Common myeloid progenitor, CD34-positive (primary cell): ENCODE measurements around the gene GRN.
"Not testable (repeated sequence)": the region's sequence is repeated elsewhere in the genome, so short reads cannot be mapped to it uniquely, and the experiment has no call there.

Experiments used
- CTCF ChIA-PET: fragments of 350-600 bp; sonication (Branson Sonifier 250); formaldehyde crosslinking; loops from one replicate; lab custom pipeline; 2021; ENCODE audit warnings: antibody characterized with exemption; lab: Charles Lee
- POLR2A ChIA-PET: fragments of 350-600 bp; sonication (Branson Sonifier 250); formaldehyde crosslinking; loops from one replicate; lab custom pipeline; 2021; ENCODE audit warnings: antibody characterized with exemption; lab: Charles Lee
- DNase-seq, 3 donors: peaks; one replicate each; pipeline versions ENCODE4 v3.0.0 to v3.0.0-alpha.2; 2013
- H3K27ac ChIP-seq, 2 experiments: 1 replicate in 1 of 2; 2 replicates in 1 of 2; pipeline ENCODE4 v1.7.0; 2013; ENCODE audit warnings: inconsistent platforms in 2 of 2, low read length in 2 of 2, mild to moderate bottlenecking in 2 of 2, low read depth in 1 of 2, moderate library complexity in 1 of 2; ENCODE audit not compliant: severe bottlenecking in 2 of 2, insufficient read depth in 1 of 2, poor library complexity in 1 of 2
- H3K27me3 ChIP-seq, 5 experiments: replicated peaks in 2 of 5; 1 replicate in 3 of 5; 2 replicates in 2 of 5; pipeline versions ENCODE4 v1.6.1 to v1.7.0; 2013; ENCODE audit warnings: low read length in 4 of 5, mild to moderate bottlenecking in 2 of 5, moderate library complexity in 2 of 5, inconsistent platforms in 1 of 5; ENCODE audit not compliant: insufficient read depth in 5 of 5, control insufficient read depth in 4 of 5
- H3K36me3 ChIP-seq, 4 experiments: 1 replicate in 2 of 4; 2 replicates in 2 of 4; pipeline versions ENCODE4 v1.6.1 to v1.7.0; 2013; ENCODE audit warnings: low read length in 3 of 4, control low read depth in 1 of 4, mild to moderate bottlenecking in 1 of 4; ENCODE audit not compliant: control insufficient read depth in 4 of 4, insufficient read depth in 4 of 4
- H3K4me1 ChIP-seq, 4 experiments: 1 replicate in 3 of 4; 2 replicates in 1 of 4; pipeline versions ENCODE4 v1.6.1 to v1.7.1; 2013; ENCODE audit warnings: low read length in 3 of 4, mild to moderate bottlenecking in 3 of 4, control low read depth in 1 of 4, inconsistent platforms in 1 of 4, moderate library complexity in 1 of 4; ENCODE audit not compliant: control insufficient read depth in 4 of 4, insufficient read depth in 4 of 4; ENCODE audit errors: control extremely low read depth in 1 of 4
- H3K4me3 ChIP-seq, 7 experiments: 1 replicate in 4 of 7; 2 replicates in 3 of 7; pipeline versions ENCODE4 v1.5.1 to v1.7.0; 2013; ENCODE audit warnings: mild to moderate bottlenecking in 7 of 7, low read length in 6 of 7, moderate library complexity in 6 of 7, inconsistent platforms in 2 of 7, low read depth in 2 of 7, control low read depth in 1 of 7; ENCODE audit not compliant: insufficient read depth in 4 of 7, control insufficient read depth in 1 of 7; ENCODE audit errors: extremely low read depth in 1 of 7
- H3K9me3 ChIP-seq, 5 experiments: 1 replicate in 4 of 5; 2 replicates in 1 of 5; pipeline versions ENCODE4 v1.6.1 to v1.7.1; 2013; ENCODE audit warnings: low read length in 4 of 5, mild to moderate bottlenecking in 2 of 5, inconsistent platforms in 1 of 5, low read depth in 1 of 5, moderate library complexity in 1 of 5; ENCODE audit not compliant: control insufficient read depth in 4 of 5, insufficient read depth in 2 of 5; ENCODE audit errors: control extremely low read depth in 1 of 5
- WGBS: methylation state at CpG from one replicate; pipeline ENCODE4 v1.1.5; 2013; ENCODE audit not compliant: insufficient coverage; 5-methylcytosine and 5-hydroxymethylcytosine counted together

The GRN gene

DNA sequence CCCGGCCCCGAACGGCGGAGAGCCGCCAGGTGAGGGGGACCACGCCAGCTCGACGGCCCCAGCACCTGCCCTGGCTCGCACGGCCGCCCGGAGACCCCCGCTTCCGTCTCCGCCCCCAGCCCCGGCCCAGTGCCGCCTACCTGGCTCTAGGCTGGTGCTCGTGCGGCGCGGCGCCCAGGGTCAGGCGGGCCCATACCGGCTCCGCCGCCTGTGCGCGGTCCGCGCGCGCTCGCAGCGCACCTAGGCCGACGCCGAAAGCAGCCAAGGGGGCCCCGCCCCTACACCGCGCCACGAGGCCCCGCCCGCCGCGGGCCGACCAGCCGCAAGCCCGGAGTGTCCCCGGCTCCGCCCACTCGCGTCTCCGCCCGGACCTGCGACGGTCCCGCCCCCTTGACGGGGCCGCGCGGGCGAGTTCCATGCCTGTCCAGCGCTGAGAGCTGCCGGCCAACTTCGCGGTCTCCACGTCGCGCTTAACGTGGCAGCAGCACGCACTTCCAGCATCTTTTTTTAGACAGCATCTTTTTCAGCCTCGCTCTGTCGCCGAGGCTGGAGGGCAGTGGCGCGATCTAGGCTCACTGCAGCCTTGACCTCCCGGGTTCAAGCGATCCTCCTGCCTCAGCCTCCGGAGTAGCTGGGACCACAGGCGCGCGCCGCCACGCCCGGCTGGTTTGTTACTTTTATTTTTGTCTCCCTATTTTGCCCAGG is 20.4 kb upstream of the GRN start, which contains the start of gene SLC25A39:
Gene SLC25A39, minus strand, starts transcription at position 253 of the 705 bp plus-strand sequence. CDS start 1,261 bp downstream, outside the sequence.
- peak; percentile 89 to 92 (median 92) for DNase-seq
- Histone ChIP-seq H3K9me3 (no peaks in the 10 kb centered on the region), H3K27me3 (no peaks in the 10 kb centered on the region), H3K4me1 (peaks cover 0 to 29% (median 25%) of the 10 kb centered on the region in 4 experiments), H3K27ac (peak within 1 kb of the TSS in 1 of 2 experiments; percentile 66), H3K36me3 (peaks cover 0 to 30% (median 22%) of the 10 kb centered on the region in 4 experiments), H3K4me3 (peak within 1 kb of the TSS; percentile 51 to 87 (median 78))
- under 1% methylated on average over 67 of the region's 85 CpGs for WGBS
- CTCF ChIA-PET = interaction anchor here (1.7 to 2.4 kb wide), 3 partner anchors 114 to 127 kb away, joined by 4 to 14 read pairs (median 5); no protein-coding TSS in a partner anchor
- POLR2A ChIA-PET = interaction anchor here (0.8 to 0.9 kb wide), 2 partner anchors 105 to 259 kb away, joined by 3 read pairs; partner anchors contain the start of genes LSM12 and UBTF

DNA sequence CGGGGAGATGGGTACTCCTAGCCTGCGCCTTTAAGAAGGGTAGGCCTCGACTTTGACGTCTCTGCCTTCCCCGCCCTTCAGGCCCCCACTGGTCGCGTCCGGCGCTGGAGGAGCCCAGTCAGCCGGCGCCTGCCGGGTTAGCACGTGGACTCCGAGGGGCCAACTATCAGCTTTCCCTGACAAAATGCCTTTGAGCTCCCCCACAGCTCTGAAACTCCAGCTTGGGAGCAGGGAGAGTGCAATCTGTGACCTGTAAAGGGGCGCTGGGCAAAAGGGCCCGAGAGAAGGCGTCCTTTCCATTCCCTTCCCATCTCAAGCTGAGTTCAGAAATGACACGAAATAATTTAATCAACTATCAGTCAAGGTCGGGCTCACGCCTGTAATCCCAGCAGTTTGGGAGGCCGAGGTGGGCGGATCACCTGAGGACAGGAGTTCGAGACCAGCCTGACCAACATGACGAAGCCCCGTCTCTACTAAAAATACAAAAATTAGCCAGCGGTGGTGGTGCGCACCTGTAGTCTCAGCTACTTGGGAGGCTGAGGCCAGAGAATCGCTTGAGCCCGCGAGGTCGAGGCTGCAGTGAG is 18.1 kb upstream of the GRN start:
- ChIA-PET POLR2A (no interaction called here), CTCF (interaction anchor here (0.6 to 1.0 kb wide), 5 partner anchors 9 to 185 kb away, joined by 3 to 5 read pairs (median 4); no protein-coding TSS in a partner anchor)
- Histone ChIP-seq H3K4me3 (peak overlapping the region in 4 of 7 experiments; percentile 3 to 77 (median 38)), H3K36me3 (peaks cover 0 to 9% (median 3%) of the 10 kb centered on the region in 4 experiments), H3K27me3 (no peaks in the 10 kb centered on the region), H3K4me1 (peaks cover 4 to 32% (median 30%) of the 10 kb centered on the region in 4 experiments), H3K9me3 (no peaks in the 10 kb centered on the region), H3K27ac (no peak overlapping the region)
- peak; percentile 94 to 97 (median 96) for DNase-seq
- WGBS = 31% methylated on average over 12 of the region's 31 CpGs

DNA sequence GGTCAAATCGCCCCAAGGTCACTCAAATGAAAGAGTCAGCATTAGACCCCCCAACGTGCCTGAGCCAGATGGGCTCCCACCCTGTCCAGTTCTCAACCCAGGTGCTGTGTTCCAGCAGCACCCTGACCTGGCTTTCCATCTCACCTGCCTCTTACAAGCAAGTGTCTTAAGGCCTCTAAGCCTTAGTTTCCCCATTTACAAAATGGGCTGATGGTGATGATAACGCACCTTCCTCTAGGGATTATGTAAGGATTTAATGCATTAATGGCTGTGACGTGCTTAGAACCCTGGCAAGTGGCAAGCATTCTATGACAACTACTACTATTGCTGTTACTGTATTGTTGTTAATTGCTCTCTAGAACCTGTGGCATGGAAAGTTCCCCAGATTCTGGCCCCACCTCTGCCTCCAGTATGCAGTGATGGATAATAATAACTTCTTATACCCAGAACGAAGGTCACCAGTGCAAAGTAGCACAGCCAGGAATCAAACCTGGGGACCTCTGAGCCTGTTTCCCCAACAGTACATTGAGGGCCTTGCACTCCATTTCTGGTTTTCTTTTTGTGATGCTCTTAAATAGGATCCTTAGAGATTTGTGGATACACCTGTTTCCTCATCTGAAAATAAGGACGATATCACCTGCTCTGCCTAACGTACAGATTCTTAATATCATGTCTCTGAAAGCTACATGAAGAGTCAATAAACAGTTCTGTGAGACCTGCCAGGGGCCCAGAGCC is 17.2 kb upstream of the GRN start:
- Histone ChIP-seq H3K36me3 (peaks cover 0 to 2% (median 0%) of the 10 kb centered on the region in 4 experiments), H3K4me3 (no peak overlapping the region), H3K9me3 (no peaks in the 10 kb centered on the region), H3K27me3 (no peaks in the 10 kb centered on the region), H3K4me1 (peaks cover 4 to 32% (median 30%) of the 10 kb centered on the region in 4 experiments), H3K27ac (no peak overlapping the region)
- CTCF ChIA-PET = interaction anchor here (1.0 to 2.2 kb wide), 6 partner anchors 14 to 118 kb away, joined by 3 to 10 read pairs (median 4); partner anchors contain the start of gene GRN
- POLR2A ChIA-PET = no interaction called here
- no peak for DNase-seq
- whole genome bisulfite sequencing = 94% methylated on average over 7 of the region's 7 CpGs

DNA sequence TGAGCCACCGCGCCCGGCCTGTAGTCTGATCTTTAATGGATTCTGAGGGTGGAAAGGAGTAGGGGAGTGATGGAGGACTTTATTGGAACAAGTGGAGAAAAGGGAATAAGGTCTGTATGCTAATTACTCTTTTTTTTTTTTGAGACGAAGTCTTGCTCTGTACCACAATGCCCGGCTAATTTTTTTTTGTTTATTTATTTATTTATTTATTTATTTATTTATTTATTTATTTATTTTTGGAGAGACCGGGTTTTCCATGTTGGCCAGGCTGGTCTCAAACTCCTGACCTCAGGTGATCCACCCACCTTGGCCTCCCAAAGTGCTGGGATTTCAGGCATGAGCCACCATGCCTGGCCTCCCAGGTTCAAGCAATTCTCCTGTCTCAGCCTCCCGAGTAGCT is 15.6 kb upstream of the GRN start:
- WGBS = 96% methylated on average over 4 of the region's 7 CpGs
- H3K27ac ChIP-seq, DNase-seq, POLR2A ChIA-PET, H3K9me3 ChIP-seq, H3K36me3 ChIP-seq, H3K4me3 ChIP-seq, H3K27me3 ChIP-seq: not testable (repeated sequence)
- CTCF ChIA-PET = interaction anchor here (2.0 to 4.9 kb wide), 6 partner anchors 12 to 128 kb away, joined by 4 to 67 read pairs (median 15); partner anchors contain the start of gene GRN
- H3K4me1 ChIP-seq = peaks cover 4 to 20% (median 19%) of the 10 kb centered on the region in 4 experiments

DNA sequence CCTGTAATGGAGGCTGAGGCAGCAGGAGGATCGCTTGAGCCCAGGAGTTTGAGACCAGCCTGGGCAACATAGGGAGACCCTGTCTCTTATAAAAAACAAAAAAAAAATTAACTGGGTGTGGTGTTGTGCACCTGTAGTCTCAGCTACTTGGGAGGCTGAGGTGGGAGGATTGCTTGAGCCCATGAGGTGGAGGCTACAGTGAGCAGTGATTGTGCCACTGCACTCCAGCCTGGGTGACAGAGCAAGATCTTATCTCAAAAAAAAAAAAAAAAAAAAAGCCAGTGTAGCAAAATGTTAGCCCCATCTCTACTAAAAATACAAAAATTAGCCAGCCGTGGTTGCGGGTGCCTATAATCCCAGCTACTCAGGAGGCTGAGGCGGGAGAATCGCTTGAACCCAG is 14.8 kb upstream of the GRN start:
- not testable (repeated sequence) for H3K9me3 ChIP-seq, DNase-seq, H3K36me3 ChIP-seq, H3K27ac ChIP-seq, H3K27me3 ChIP-seq, H3K4me3 ChIP-seq
- CTCF ChIA-PET = interaction anchor here (0.7 to 4.9 kb wide), 14 partner anchors 10 to 128 kb away, joined by 3 to 67 read pairs (median 6); partner anchors contain the start of gene GRN
- H3K4me1 ChIP-seq = peaks cover 4 to 18% (median 15%) of the 10 kb centered on the region in 4 experiments
- WGBS = no CpG with 5 or more reads among the region's 5 CpGs
- POLR2A ChIA-PET = interaction anchor here (1.0 kb wide), 1 partner anchor 130 kb away, joined by 3 read pairs; no protein-coding TSS in a partner anchor

DNA sequence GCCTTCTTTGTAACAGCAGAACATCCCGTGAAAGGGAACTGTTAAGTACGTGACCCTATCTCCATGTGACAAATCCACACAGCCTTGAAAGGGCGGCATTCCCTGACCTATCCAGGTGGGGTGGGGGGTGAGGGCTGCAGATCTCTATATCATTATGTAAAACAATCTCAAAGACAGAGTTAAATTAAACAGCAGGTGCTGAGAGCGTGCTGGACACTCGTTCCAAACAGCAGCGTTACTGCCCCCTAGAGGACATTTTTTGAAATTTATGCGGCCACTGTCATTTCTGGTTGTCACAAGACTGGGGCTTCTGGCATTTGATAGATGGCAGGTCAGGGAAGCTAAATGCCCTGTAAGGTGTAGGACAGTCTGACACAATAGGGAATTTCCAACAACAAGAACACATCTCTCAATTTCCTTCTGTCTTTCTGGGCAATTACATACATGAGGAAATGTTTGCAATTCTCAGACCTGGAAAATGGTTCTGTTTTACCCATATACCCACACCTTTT is 13.8 kb upstream of the GRN start:
- Histone ChIP-seq H3K27ac (no peak overlapping the region), H3K4me3 (peak overlapping the region in 2 of 7 experiments; percentile 24 to 42), H3K36me3 (no peaks in the 10 kb centered on the region), H3K27me3 (no peaks in the 10 kb centered on the region), H3K4me1 (peaks cover 4 to 12% (median 6%) of the 10 kb centered on the region in 4 experiments), H3K9me3 (no peaks in the 10 kb centered on the region)
- POLR2A ChIA-PET = interaction anchor here (0.6 to 1.0 kb wide), 2 partner anchors 131 to 155 kb away, joined by 3 to 10 read pairs; no protein-coding TSS in a partner anchor
- peak; percentile 75 to 83 (median 79) for DNase-seq
- CTCF ChIA-PET = interaction anchor here (0.7 to 4.9 kb wide), 19 partner anchors 10 to 147 kb away, joined by 3 to 67 read pairs (median 4); partner anchors contain the start of genes GRN and UBTF
- WGBS = 3% methylated on average over 5 of the region's 7 CpGs
